AG08396 (cell line): ENCODE measurements around the gene CRYM.
"Not testable (repeated sequence)": the region's sequence is repeated elsewhere in the genome, so short reads cannot be mapped to it uniquely, and the experiment has no call there.

Experiments
- DNase-seq: peaks from one replicate; pipeline ENCODE4 v3.0.0; 2012; ENCODE audit warnings: low spot score, mixed read lengths

CRYM gene

DNA sequence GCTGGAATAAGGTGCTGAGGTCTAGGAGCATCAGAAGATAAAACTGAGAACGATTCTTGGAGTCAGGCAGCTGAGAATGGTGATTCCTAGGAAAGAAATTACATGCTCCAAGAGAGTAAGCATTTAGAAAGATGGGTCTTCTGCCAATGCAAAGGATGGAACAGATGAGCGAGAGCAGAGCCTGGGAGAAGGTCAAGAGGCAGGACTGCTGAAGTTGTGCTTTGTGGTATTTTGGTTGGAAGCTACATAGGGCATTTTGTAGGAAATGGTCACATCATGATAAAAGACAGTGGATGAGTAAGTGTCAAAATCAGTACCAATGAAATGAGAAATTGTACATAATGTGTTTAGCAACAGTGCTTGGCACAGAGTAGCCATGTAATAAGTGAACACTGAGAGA lies 1.4 kb upstream of the CRYM start:
- no peak for DNase-seq

DNA sequence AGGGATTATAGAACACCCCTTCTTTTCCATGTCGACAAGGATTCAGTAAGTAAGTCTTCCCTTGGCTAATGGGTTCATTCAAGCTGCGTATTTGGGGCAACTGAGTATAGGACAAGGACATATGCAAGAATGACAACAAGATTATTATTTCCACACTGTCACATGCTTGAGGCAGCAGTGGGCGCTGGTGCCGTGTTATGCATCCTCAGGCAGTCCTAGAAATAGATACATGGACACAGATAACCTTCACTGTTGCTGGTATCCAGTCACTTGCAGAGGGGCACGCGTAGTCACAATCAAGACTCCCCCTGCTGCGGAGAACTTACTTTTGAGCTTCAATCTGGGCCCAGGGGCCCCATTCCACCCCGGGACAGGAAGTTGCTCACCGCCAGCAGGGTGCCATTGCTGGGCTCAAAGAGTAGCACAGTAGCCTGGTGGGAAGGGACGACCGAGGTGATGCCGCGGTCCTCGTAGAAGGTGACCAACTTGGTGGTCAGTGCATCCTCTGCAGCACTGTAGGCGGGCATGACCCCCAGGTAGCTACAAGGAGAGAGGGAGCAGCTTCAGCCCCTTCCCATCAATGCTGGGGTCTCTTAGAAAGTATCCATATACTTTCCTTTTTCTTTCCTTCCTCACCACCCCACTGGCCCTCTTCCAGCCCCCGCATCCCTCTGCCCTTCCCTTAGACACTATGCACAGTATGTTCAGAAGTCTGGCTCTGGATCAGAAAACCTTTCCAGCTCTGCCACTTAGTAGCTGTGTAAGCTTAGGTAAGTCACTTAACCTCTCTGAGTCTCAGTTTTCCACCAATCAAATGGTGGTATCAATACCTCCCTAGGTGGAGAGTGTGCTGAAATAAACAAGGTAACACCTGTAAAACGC lies 804 bp downstream of the CRYM start:
- DNase-seq: no peak

DNA sequence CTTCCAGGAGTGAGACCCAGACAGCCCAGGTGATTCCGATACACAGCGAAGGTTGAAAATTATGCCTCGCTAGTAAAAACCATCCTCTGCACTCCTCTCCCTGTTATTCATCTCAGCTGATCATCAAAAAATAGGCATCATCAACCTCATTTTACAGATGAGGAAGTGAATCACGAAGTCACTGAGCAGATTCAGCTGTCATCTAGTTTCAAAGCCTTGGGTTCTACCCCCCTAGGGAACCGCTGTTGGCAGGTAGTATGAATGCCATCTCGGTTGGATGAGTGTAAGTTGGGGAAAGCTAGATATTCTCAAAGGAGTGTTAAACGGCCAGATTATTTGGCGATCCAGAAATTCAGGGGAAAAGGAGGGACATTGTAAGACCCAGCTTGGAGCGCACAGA lies 2.0 kb downstream of the CRYM start:
- no peak for DNase-seq

DNA sequence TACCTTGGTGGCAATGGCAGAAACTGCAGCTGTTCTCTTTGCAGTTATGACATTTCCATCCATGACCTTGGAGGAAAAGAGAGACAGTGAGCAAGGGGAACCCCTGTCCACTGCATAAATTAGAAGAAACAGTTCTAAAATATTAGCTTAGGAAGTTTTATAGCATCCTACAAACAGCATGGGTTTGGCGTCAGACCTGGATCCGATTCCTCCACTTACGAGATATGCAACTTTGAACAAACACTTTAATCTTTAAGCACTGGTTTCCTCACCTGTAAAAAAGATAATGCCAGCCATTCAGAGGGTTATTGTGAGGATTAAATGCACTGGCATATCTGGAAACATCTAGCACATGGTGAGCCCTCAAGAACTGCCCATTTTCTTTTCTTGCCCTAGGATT lies 2.6 kb downstream of the CRYM start:
- no peak for DNase-seq

DNA sequence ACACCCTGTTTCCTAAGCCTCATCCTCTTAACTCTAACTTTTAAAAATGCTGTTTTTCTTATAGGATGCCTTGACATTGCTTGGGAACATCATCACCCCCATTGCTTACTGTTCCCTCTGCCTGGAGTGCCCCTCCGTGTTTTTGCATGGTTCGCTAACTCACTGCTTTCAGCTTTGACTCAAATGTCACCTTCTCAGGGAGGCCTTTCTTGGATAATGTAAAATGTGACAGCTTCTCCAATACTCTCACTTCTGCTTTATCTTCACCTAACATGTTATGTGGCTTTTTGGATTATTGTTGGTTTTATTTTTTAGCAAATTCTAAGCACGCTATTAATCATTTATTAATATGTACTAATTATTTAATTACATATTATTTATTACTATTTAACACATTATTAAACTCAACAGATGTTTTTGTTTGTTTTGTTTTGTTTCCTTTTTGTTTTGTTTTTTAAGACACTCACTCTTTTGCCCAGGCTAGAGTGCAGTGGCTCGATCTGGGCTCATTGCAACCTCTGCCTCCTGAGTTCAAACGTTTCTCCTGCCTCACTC lies 3.8 kb downstream of the CRYM start:
- DNase-seq: no peak

DNA sequence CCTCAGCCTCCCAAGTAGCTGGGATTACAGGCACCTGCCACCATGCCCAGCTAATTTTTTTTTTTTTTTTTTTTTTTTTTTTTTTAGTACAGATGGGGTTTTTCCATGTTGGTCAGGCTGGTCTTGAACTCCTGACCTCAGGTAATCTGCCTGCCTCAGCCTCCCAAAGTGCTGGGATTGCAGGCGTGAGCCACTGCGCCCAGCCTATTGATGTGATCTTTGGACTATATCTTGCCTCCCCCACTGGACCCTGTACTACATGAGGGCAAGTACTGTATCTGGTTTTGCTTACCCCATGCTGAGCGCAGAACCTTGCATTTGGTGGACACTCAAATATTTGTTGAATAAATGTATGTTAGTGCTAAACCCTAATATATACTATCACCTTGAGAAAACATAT lies 5.3 kb downstream of the CRYM start:
- DNase-seq: not testable (repeated sequence)

DNA sequence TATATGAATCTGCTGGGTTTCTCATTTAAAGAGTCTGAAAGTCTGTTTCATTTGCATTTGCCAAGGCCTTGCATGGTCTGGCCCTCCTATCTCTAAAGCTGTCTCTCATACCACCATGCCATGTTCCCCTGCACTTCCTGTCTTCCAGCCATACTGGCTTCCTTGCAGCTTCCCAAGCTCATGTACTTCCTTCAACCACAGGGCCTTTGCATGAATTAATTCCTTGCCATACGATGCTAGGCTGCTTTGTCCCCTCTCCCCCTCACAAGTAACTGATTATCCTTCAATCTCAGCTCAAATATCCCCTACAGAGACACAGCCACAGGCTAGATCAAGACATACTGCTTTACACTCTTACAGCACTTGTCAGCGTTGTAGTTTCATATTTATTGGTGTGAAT lies 5.8 kb downstream of the CRYM start:
- no peak for DNase-seq

DNA sequence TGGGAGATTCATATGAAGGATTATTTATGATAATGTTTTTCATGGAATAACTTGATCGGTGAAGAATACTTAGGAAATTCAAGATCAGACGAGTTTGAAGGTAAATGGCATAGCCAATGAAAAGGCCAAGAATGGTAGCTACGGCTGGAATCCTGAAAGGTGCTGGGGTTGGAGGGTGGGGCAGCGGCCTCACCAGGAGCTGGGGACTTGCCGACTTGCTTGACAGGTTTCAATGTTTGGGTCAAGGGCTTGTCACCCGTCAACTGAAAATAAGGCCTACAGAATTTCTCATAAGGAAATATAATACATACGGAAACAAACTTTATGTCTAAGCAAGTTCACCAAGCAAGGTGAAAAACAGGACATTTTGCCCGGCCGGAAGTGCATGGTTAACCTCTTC lies 9.9 kb downstream of the CRYM start:
- DNase-seq: no peak

DNA sequence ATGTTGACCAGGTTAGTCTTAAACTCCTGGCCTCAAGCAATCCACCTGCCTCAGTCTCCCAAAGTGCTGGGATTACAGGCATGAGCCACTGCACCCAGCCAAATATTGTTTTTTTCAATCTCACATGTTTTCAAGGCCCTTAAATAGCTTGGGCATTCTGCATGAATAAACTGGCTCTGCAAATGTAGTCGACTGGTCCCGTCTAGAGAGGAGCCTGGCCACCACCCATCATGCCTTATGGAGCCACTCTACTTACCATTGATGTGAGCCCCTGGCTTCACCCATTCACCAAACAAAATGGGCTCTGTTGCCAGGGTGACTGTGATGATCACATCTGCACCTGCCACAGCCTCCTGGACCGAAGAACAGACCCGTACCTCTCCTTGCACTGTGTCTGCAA lies 10.8 kb downstream of the CRYM start:
- DNase-seq: no peak

DNA sequence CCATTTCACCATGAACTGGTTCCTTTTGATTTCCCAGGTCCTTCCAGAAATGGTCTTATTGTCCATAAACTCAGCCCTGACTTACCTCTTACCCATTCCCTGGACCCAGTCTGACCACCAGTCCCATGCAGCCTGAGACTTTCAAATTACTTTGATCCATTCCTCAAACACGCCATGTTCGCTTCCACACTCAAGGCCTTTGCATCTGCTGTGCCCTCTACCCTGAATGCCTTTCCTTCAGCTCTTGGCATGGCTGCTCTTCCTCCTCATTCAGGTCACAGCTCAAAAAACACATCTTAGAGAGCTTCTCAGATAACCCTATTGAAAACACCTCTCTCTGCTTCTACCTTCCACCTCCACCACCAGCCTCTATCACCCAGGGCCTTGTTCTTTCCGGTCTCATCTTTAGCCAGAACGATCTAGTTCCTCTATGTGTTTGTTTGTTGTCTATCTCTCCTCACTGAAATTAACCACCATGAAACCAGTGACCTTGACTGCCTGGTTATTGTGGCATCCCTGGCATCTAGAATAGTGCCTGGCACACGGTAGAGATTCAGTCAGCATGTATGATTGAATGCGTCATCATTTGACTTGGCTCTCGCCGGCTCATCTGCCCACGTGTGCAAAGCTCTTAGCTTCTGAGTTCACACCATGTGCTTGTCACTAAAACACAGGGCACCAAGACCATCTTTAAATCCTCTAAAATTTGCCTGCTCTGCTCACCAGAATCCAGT lies 12.8 kb downstream of the CRYM start:
- no peak for DNase-seq

DNA sequence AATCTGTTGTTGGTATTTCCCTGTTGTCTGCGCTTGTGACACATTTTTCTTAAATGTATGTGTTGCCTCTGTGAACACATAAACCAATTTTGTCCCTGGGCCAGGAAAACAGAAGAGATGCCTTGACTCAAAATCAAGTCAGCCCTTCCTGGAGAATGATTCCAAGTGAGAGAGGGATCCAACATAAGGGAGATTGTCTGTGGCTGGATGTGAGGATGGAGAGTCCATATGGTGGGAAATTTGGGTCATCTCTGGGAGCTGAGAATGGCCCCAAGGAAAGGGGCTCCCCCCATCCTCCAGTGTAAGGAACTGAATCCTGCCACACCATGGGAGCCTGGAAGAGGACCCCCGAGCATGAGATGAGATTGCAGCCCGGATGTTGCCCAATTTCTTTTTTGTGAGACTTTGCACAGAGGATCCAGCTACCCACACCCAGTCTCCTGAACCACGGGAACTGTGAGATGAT lies 13.5 kb downstream of the CRYM start:
- no peak for DNase-seq

DNA sequence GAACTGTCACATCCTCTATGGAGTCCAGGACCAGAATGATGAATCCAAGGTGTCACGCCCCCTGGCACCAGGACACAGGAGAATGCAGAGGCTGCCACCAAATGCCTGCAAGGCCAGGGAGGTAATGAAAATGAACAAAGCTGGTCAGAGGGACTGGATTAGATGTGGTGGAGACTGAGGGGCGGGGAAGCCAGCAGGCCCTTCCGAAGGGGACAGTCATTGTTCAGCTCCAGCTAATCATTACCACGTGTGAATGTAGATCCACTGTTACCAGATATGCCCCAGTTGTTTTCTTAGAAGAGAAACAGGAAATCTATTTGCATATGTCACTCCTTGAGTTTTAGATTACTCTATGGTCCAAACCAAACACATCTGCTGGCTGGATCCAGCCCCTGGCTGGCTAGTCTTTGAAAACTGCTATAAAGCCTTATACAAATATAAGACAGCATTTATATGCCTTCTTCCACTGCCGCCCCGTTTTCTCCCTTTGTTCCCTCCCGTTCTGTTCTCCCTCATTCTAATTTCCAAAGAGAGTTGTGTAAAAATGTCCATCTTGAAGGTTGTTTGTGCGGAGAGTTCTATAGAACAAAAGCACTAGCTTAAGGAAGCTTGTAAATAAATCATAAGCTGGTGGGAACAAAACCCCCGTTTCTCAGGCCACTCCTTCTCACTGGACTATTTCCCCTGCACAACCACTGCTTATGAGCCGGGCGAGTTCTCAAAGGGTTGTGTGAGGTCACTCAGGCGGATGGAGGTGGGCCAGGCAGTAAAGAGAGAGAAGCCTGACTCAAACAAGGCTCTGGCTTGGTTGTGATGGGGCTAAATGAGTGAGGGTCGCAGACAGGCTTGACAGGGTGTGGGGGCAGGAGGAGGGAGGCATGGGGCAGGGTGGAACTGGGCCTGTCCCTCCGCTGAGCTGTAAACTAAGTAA lies 14.2 kb downstream of the CRYM start:
- peak; percentile 32 for DNase-seq

DNA sequence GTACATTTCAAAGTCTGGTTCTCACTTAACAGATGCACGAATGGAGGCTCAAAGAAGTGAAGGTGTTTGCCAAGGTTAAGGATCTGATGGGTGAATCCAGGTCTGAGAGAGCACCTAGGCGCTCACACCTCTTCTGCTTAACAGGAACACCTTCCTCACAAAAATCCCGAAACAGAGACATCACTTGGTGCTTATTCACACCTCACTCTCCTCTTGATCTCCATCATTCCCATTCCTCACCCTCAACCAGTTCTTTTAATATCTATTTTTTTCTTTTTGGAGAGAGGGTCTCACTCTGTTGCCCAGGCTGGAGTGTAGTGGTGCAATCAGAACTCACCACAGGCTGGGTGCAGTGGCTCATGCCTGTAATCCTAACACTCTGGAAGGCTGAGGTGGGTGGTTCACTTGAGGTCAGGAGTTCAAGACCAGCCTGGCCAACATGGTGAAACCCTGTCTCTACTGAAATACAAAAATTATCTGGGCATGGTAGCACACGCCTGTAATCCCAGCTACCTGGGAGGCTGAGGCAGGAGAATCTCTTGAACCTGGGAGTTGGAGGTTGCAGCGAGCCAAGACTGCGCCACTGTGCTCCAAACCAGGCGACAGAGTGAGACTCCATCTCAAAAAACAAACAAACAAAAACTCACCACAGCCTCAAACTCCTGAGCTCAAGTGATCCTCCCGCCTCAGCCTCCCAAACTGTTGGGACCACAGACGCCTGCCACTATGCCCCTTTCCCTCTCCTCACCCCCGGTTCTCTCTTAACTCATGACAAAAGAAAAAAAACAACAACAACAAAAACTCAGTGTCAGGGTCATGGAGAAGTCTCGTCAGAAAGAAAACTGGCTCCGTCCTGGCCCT lies 15.1 kb downstream of the CRYM start:
- no peak for DNase-seq

DNA sequence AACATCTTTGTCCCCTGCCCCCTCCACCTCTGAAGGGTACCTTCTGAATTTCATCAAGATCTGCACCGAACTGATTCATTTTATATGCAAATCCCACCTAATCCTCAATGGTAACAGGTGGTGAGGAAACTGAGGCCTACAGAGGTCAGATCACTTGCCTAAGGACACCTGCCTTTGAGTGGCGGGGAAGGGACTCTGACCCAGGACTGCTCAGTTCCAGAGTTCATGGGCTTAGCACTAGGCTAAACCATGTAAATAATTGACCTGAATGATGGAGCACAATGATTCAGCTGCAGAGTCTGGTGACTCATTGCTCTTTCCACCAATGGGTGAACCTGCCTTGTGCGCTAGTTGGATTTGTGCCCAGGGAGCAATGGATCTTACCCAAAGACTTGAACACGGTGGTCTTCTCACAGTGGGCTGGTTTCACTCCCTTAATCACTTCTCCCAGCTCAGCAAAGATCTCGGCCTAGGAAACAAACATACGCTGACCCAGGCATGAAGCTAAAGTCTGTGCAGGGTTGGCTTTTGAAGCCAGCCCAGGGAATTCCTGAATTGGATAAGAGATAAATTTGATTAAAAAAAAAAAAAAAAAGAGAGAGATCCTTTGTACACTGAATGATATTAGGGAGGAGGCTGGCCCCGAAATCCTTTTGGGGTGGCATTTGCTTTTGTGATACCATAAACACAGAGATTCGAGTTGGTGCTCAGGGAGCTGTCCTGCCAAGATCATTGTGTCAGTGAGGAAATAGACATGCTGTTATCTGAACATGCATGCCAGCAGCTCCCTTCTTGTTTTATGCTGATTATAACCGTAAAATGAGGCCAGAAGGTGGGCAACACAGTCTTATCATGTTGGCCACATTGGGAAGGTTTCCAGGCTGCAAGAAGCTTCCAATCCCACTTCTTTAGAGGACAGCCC lies 17.0 kb downstream of the CRYM start:
- DNase-seq: peak; percentile 67

DNA sequence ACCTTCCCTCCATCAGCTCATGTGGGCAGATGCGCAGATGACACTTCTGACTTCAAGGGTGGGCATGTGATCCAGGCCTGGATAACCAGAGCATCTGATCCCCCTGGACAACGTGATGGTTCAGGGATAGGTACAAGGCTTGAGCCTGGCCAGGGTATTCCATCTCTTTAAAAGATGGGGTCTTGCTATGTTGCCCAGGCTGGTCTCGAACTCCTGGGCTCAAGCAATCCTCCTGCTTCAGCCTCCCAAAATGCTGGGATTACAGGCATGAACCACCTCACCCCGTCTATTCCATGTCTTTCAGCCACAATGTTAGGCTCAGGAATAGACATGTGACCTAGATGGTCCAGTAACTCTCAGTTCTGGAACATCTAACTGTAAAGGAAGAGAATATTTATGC lies 20.8 kb downstream of the CRYM start:
- no peak for DNase-seq

DNA sequence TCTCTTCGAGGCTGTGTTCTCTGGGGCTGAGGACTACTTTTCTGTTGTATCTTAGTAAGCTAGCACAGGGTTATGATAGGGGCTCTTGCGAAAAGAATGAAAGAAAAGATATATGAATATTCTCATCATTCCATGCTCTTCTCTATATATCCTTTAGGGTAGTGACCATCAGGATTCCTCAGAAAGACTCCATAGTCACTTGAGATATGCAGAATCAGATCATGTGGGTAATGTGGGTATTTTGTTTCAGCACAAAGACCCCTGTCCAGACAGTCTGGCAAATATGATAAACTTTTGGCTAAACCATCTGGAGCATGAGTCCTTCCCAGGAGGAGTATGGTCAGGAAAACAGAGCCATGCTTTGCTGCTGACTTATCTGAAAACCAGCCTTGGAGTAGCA lies 21.5 kb downstream of the CRYM start:
- no peak for DNase-seq

DNA sequence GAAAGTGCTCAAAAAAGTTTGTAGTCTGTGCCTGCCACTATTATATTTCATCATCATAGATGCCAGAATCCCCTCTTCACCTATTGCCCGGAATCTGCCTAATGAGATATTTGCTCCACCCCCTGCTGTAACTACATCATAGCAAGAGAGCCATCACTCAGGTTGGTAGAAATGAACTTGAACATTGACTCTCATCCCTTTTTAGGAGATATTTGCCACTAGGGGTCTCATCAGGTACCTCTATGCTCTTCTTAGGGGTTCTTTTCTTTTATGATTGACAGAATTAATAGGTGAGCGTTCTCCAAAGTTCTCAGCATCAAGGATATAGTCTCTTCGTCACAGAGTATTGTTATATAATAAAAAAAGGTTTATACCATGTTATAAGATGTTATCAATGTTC lies 24.6 kb downstream of the CRYM start:
- DNase-seq: no peak

DNA sequence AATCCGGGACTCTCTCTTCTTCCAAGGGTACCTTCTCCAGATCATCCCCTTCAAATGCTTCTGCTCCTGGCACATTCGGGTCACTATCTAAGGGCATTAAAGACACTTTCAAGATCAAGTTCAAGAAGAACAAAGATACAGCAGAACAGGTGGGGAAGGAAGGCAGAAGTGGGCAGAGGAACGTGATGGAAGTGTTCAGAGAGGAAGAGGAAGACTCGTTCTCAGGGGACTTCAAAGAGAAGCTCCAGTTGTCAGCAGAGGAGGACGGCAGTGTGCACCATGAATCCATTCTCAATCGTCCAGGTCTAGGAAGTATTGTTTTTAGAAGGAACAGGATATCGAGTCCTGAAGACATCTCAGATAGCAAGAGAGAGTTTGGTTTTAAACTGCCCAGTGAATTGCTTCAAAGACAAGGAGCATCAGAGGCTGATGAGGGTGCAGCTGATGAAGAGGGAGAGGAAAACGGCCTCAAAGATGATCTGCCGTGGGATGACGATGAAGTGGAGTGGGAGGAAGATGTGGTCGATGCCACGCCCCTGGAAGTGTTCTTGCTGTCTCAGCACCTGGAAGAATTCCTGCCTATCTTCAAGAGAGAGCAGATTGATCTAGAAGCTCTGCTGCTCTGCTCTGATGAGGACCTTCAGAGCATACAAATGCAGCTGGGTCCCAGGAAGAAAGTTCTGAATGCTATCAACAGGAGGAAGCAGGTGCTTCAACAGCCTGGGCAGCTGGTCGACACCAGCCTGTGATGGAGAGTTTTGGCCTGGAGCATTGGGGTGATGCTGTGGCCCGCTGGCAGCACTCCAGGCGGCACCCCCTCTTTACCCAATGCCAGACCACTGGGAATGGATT lies 27.8 kb downstream of the CRYM start:
- DNase-seq: no peak

DNA sequence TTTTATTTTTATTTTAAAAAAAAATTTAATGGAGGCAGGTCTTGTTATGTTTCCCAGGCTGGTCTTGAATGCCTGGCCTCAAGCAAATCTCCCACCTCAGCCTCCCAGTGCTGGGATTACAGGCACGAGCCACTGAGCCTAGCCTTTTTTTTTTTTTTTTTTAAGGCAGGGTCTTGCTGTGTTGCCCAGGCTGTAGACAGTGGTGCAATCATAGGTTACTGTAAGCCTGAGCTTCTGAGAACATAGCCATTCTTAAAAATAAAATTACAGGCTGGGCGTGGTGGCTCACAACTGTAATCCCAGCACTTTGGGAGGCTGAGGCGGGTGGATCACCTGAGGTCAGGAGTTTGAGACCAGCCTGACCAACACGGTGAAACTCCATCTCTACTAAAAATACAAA lies 29.9 kb downstream of the CRYM start:
- DNase-seq: not testable (repeated sequence)
